Measurements from ENCODE around the gene RNU6-1.

RNU6-1 gene

DNA sequence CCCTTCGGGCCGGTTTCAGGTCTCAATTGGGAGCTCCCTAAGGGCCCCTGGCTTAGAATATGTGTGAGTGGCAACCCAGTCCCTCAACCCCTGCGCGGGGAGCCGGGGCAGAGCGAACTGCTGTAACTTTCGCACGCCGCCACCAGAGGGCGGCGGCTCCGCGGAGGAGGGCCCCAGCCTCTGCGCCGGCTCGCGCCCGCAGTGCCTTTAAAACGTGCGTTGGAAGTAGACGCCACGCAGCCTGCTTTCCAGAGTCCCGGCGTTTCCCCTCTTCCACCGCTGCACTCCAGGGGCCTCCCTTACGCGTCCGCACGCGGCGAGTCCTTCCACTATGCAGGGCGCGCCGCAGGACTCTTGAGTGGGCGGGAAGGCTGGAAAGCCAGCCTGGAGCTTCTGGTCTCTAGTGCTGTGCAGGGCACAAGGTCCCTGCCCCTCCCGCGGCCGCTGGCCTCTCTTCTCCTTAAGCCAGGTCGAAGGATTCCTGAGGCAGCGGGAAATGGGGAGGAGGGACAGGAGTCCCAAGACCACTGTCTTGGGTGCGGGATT lies 23.7 kb upstream of the RNU6-1 start:
- peak overlapping the region; percentile 89 for H2AFZ ChIP-seq (ENCODE audit: insufficient read depth, low read length, poor library complexity)

GRCh38 chr15:67862750-67863441 lies 23.1 kb upstream of the RNU6-1 start:
- H3K4me3 ChIP-seq (ENCODE audit: low read depth, low read length) = no peak overlapping the region
- H3K9me3 ChIP-seq (ENCODE audit: insufficient read depth, low read depth, low read length) = no peaks in the 10 kb centered on the region
- H3K14ac ChIP-seq (ENCODE audit: low read length) = no peak overlapping the region
- no peak overlapping the region for H3K9ac ChIP-seq (ENCODE audit: low read length)
- no peaks in the 10 kb centered on the region for H3K27me3 ChIP-seq (ENCODE audit: insufficient read depth, low read length)
- H2BK5ac ChIP-seq (ENCODE audit: low read depth, low read length, poor library complexity) = no peak overlapping the region
- H3K4me2 ChIP-seq (ENCODE audit: low read length) = peak overlapping the region; percentile 72
- no peaks in the 10 kb centered on the region for H3K36me3 ChIP-seq (ENCODE audit: control insufficient read depth in 1 of 2, insufficient read depth in 2 of 2, low read length in 2 of 2)
- H3K27ac ChIP-seq (ENCODE audit: low read depth, low read length) = no peak overlapping the region
- H3K4ac ChIP-seq (ENCODE audit: low read depth, low read length) = no peak overlapping the region
- H3K18ac ChIP-seq (ENCODE audit: low read length) = no peak overlapping the region
- no peak overlapping the region for H4K91ac ChIP-seq (ENCODE audit: low read depth, low read length)
- no CpG with 5 or more reads among the region's 16 CpGs for WGBS (ENCODE audit: extremely low coverage, insufficient coverage, insufficient read length)
- no peaks in the 10 kb centered on the region for H3K79me2 ChIP-seq (ENCODE audit: control insufficient read depth, insufficient read depth, low read length, poor library complexity)
- H4K8ac ChIP-seq (ENCODE audit: low read depth, low read length) = no peak overlapping the region
- peaks cover 4% of the 10 kb centered on the region for H3K79me1 ChIP-seq (ENCODE audit: low read length)
- no peak overlapping the region for H4K12ac ChIP-seq (ENCODE audit: low read depth, low read length)
- H2BK12ac ChIP-seq (ENCODE audit: low read length) = no peak overlapping the region
- H2AK5ac ChIP-seq (ENCODE audit: low read length) = no peak overlapping the region
- DNase-seq = no peak
- H3K23ac ChIP-seq (ENCODE audit: low read length) = no peak overlapping the region
- H2AFZ ChIP-seq (ENCODE audit: insufficient read depth, low read length, poor library complexity) = no peak overlapping the region
- H2BK120ac ChIP-seq (ENCODE audit: insufficient read depth, low read length, poor library complexity) = no peak overlapping the region
- H3K4me1 ChIP-seq (ENCODE audit: control insufficient read depth in 1 of 2, insufficient read depth in 2 of 2, low read length in 2 of 2) = peaks cover 0 to 5% of the 10 kb centered on the region in 2 experiments

More for the DNA sequence above, 23.7 kb upstream of the RNU6-1 start:
- Histone ChIP-seq H3K27me3 (ENCODE audit: insufficient read depth, low read length) (no peaks in the 10 kb centered on the region), H3K4ac (ENCODE audit: low read depth, low read length) (no peak overlapping the region), H4K12ac (ENCODE audit: low read depth, low read length) (peak overlapping the region; percentile 52), H3K4me1 (ENCODE audit: control insufficient read depth in 1 of 2, insufficient read depth in 2 of 2, low read length in 2 of 2) (peaks cover 0 to 5% of the 10 kb centered on the region in 2 experiments), H3K27ac (ENCODE audit: low read depth, low read length) (no peak overlapping the region), H2BK12ac (ENCODE audit: low read length) (peak overlapping the region; percentile 6), H3K18ac (ENCODE audit: low read length) (peak overlapping the region; percentile 78), H3K4me3 (ENCODE audit: low read depth, low read length) (peak overlapping the region; percentile 41), H3K23ac (ENCODE audit: low read length) (no peak overlapping the region), H3K36me3 (ENCODE audit: control insufficient read depth in 1 of 2, insufficient read depth in 2 of 2, low read length in 2 of 2) (no peaks in the 10 kb centered on the region), H4K8ac (ENCODE audit: low read depth, low read length) (peak overlapping the region; percentile 5), H3K14ac (ENCODE audit: low read length) (no peak overlapping the region), H2BK120ac (ENCODE audit: insufficient read depth, low read length, poor library complexity) (peak overlapping the region; percentile 26), H3K9ac (ENCODE audit: low read length) (peak overlapping the region; percentile 4), H2AK5ac (ENCODE audit: low read length) (no peak overlapping the region), H3K9me3 (ENCODE audit: insufficient read depth, low read depth, low read length) (no peaks in the 10 kb centered on the region), H3K79me1 (ENCODE audit: low read length) (peaks cover 4% of the 10 kb centered on the region), H3K4me2 (ENCODE audit: low read length) (peak overlapping the region; percentile 72), H3K79me2 (ENCODE audit: control insufficient read depth, insufficient read depth, low read length, poor library complexity) (no peaks in the 10 kb centered on the region), H2BK5ac (ENCODE audit: low read depth, low read length, poor library complexity) (peak overlapping the region; percentile 0), H4K91ac (ENCODE audit: low read depth, low read length) (peak overlapping the region; percentile 9)
- no CpG with 5 or more reads among the region's 41 CpGs for WGBS (ENCODE audit: extremely low coverage, insufficient coverage, insufficient read length)
- peak; percentile 66 to 84 for DNase-seq

GRCh38 chr15:67861983-67862382 lies 22.1 kb upstream of the RNU6-1 start:
- no peak overlapping the region for H3K4me3 ChIP-seq (ENCODE audit: low read depth, low read length)
- no peak overlapping the region for H3K18ac ChIP-seq (ENCODE audit: low read length)
- no peak overlapping the region for H3K4me2 ChIP-seq (ENCODE audit: low read length)
- H4K8ac ChIP-seq (ENCODE audit: low read depth, low read length) = no peak overlapping the region
- H3K79me1 ChIP-seq (ENCODE audit: low read length) = peaks cover 4% of the 10 kb centered on the region
- no peak overlapping the region for H3K27ac ChIP-seq (ENCODE audit: low read depth, low read length)
- H3K4me1 ChIP-seq (ENCODE audit: control insufficient read depth in 1 of 2, insufficient read depth in 2 of 2, low read length in 2 of 2) = peaks cover 0 to 5% of the 10 kb centered on the region in 2 experiments
- H2BK5ac ChIP-seq (ENCODE audit: low read depth, low read length, poor library complexity) = no peak overlapping the region
- H3K14ac ChIP-seq (ENCODE audit: low read length) = no peak overlapping the region
- H3K27me3 ChIP-seq (ENCODE audit: insufficient read depth, low read length) = no peaks in the 10 kb centered on the region
- DNase-seq = no peak
- H3K79me2 ChIP-seq (ENCODE audit: control insufficient read depth, insufficient read depth, low read length, poor library complexity) = no peaks in the 10 kb centered on the region
- H3K23ac ChIP-seq (ENCODE audit: low read length) = no peak overlapping the region
- H2AFZ ChIP-seq (ENCODE audit: insufficient read depth, low read length, poor library complexity) = no peak overlapping the region
- H3K36me3 ChIP-seq (ENCODE audit: control insufficient read depth in 1 of 2, insufficient read depth in 2 of 2, low read length in 2 of 2) = no peaks in the 10 kb centered on the region
- H2AK5ac ChIP-seq (ENCODE audit: low read length) = no peak overlapping the region
- H4K12ac ChIP-seq (ENCODE audit: low read depth, low read length) = no peak overlapping the region
- WGBS (ENCODE audit: extremely low coverage, insufficient coverage, insufficient read length) = no CpG with 5 or more reads among the region's 3 CpGs
- no peak overlapping the region for H4K91ac ChIP-seq (ENCODE audit: low read depth, low read length)
- no peak overlapping the region for H3K9ac ChIP-seq (ENCODE audit: low read length)
- no peak overlapping the region for H2BK12ac ChIP-seq (ENCODE audit: low read length)
- H2BK120ac ChIP-seq (ENCODE audit: insufficient read depth, low read length, poor library complexity) = no peak overlapping the region
- H3K4ac ChIP-seq (ENCODE audit: low read depth, low read length) = no peak overlapping the region
- no peaks in the 10 kb centered on the region for H3K9me3 ChIP-seq (ENCODE audit: insufficient read depth, low read depth, low read length)

DNA sequence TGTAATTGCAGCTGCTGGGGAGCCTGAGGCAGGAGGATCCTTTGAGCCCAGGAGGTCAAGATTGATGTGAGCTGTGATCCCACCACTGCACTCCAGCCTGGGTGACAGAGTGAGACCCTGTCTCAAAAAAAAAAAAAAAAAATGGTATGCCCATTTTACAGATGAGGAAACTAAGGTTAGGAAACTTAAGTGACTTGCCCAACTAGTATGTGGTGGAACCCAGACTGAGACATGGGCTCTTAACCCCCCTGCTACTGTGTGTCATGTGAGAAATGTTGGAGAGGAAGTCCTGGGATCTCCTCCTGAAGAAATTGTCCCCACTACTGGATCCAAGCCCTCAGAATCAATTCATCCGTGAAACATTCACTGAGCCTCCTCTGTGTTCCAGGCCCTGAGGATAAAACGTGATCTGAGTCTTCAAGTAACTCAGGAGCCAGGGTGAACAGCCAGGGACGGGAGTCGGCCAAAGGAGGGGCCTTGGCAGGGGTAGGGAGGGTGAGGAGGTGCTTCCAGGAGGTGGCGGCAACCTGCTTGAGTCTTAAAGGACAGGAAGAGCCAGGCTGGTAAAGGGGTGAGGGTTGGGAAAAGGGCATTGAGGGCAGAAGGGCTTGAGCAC lies 19.6 kb upstream of the RNU6-1 start:
- H3K4me1 ChIP-seq (ENCODE audit: control insufficient read depth in 1 of 2, insufficient read depth in 2 of 2, low read length in 2 of 2) = peaks cover 0 to 5% of the 10 kb centered on the region in 2 experiments
- no peak overlapping the region for H3K4me2 ChIP-seq (ENCODE audit: low read length)
- H3K4me3 ChIP-seq (ENCODE audit: low read depth, low read length) = no peak overlapping the region
- H3K9ac ChIP-seq (ENCODE audit: low read length) = no peak overlapping the region
- no peak overlapping the region for H2BK120ac ChIP-seq (ENCODE audit: insufficient read depth, low read length, poor library complexity)
- H3K79me2 ChIP-seq (ENCODE audit: control insufficient read depth, insufficient read depth, low read length, poor library complexity) = no peaks in the 10 kb centered on the region
- H2AK5ac ChIP-seq (ENCODE audit: low read length) = no peak overlapping the region
- no peak overlapping the region for H4K8ac ChIP-seq (ENCODE audit: low read depth, low read length)
- H3K23ac ChIP-seq (ENCODE audit: low read length) = no peak overlapping the region
- no peak overlapping the region for H3K27ac ChIP-seq (ENCODE audit: low read depth, low read length)
- peaks cover 4% of the 10 kb centered on the region for H3K79me1 ChIP-seq (ENCODE audit: low read length)
- H2BK12ac ChIP-seq (ENCODE audit: low read length) = no peak overlapping the region
- H3K18ac ChIP-seq (ENCODE audit: low read length) = no peak overlapping the region
- H3K36me3 ChIP-seq (ENCODE audit: control insufficient read depth in 1 of 2, insufficient read depth in 2 of 2, low read length in 2 of 2) = no peaks in the 10 kb centered on the region
- H3K4ac ChIP-seq (ENCODE audit: low read depth, low read length) = no peak overlapping the region
- no peak overlapping the region for H3K14ac ChIP-seq (ENCODE audit: low read length)
- no peak for DNase-seq
- no peak overlapping the region for H4K91ac ChIP-seq (ENCODE audit: low read depth, low read length)
- no peaks in the 10 kb centered on the region for H3K27me3 ChIP-seq (ENCODE audit: insufficient read depth, low read length)
- no peak overlapping the region for H2BK5ac ChIP-seq (ENCODE audit: low read depth, low read length, poor library complexity)
- WGBS (ENCODE audit: extremely low coverage, insufficient coverage, insufficient read length) = no CpG with 5 or more reads among the region's 5 CpGs
- H3K9me3 ChIP-seq (ENCODE audit: insufficient read depth, low read depth, low read length) = no peaks in the 10 kb centered on the region
- no peak overlapping the region for H4K12ac ChIP-seq (ENCODE audit: low read depth, low read length)
- H2AFZ ChIP-seq (ENCODE audit: insufficient read depth, low read length, poor library complexity) = no peak overlapping the region

All from trophoblast cell (in vitro differentiated cells and primary cell).